HEK293 (cell line): ENCODE results near the gene CR1.

Source experiments
- BCL11B ChIP-seq: fragments of 450-650 bp; formaldehyde crosslinking; IDR thresholded peaks from 2 replicates; pipeline ENCODE4 v1.5.1; 2016; ENCODE audit warnings: low read depth, missing biosample characterization, missing genetic modification characterization
- CTCF ChIP-seq: fragments of 450-650 bp; formaldehyde crosslinking; IDR thresholded peaks from 2 replicates; pipeline ENCODE4 v1.5.1; 2016; ENCODE audit warnings: missing biosample characterization, missing genetic modification characterization
- SP2 ChIP-seq: fragments of 450-650 bp; formaldehyde crosslinking; IDR thresholded peaks from 2 replicates; pipeline ENCODE4 v1.5.1; 2016; ENCODE audit warnings: missing biosample characterization, missing genetic modification characterization
- YY1 ChIP-seq: fragments of 450-650 bp; formaldehyde crosslinking; IDR thresholded peaks from 2 replicates; pipeline ENCODE4 v1.5.1; 2018; ENCODE audit warnings: missing biosample characterization, missing genetic modification characterization
- ZBTB21 ChIP-seq: fragments of 450-650 bp; formaldehyde crosslinking; IDR thresholded peaks from 2 replicates; pipeline ENCODE4 v1.5.1; 2017; ENCODE audit warnings: missing biosample characterization, missing genetic modification characterization
- ZNF184 ChIP-seq: fragments of 450-650 bp; IDR thresholded peaks from 2 replicates; pipeline ENCODE4 v1.5.1; 2018; ENCODE audit warnings: missing biosample characterization, mild to moderate bottlenecking, missing genetic modification characterization
- ZNF239 ChIP-seq: fragments of 450-650 bp; formaldehyde crosslinking; IDR thresholded peaks from 2 replicates; pipeline ENCODE4 v1.5.1; 2016; ENCODE audit warnings: missing biosample characterization, missing genetic modification characterization
- ZNF274 ChIP-seq, 2 experiments: fragments of 200-500 bp in 1 of 2; fragments of 450-650 bp in 1 of 2; sonication (Bioruptor generic) in 1 of 2; formaldehyde crosslinking in 1 of 2; IDR thresholded peaks; 2 replicates each; pipeline versions ENCODE4 v1.5.1 to v1.6.1; 2014 to 2016; ENCODE audit warnings: borderline replicate concordance in 1 of 2, inconsistent platforms in 1 of 2, low read length in 1 of 2, missing biosample characterization in 1 of 2, missing genetic modification characterization in 1 of 2
- ZNF324 ChIP-seq: fragments of 450-650 bp; formaldehyde crosslinking; IDR thresholded peaks from 2 replicates; pipeline ENCODE4 v1.5.1; 2016; ENCODE audit warnings: missing biosample characterization, missing genetic modification characterization
- ZNF350 ChIP-seq: fragments of 450-650 bp; formaldehyde crosslinking; IDR thresholded peaks from 2 replicates; pipeline ENCODE4 v1.5.0; 2017; ENCODE audit warnings: missing biosample characterization, mild to moderate bottlenecking, missing genetic modification characterization
- ZNF600 ChIP-seq: fragments of 450-650 bp; formaldehyde crosslinking; IDR thresholded peaks from 2 replicates; pipeline ENCODE4 v1.5.1; 2016; ENCODE audit warnings: missing biosample characterization, missing genetic modification characterization
- ZNF747 ChIP-seq: fragments of 450-650 bp; formaldehyde crosslinking; IDR thresholded peaks from 2 replicates; pipeline ENCODE4 v1.5.1; 2016; ENCODE audit warnings: missing biosample characterization, missing genetic modification characterization
- ZNF777 ChIP-seq: fragments of 450-650 bp; formaldehyde crosslinking; IDR thresholded peaks from 2 replicates; pipeline ENCODE4 v1.5.1; 2017; ENCODE audit warnings: missing biosample characterization, missing genetic modification characterization, borderline replicate concordance

DNA sequence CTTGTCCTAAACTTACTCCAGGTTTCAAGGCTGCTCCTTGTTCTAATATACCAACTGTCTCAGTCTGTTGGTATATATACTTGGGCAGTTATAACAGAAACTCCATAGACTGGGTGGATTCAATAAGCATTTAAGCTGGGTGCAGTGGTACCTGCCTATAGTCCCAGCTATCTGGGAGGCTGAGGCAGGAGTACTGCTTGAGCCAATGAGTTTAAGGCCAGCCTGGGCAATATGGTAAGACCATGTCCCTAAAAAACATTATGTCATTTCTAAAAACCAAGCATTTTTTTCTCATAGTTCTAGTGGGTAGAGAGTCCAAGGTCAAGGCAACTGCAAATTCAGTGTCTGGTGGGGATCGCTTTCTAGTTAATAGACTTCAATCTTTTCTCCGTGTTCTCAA lies 131.5 kb downstream of the CR1 start:
- TF ChIP-seq ZNF184 (tag by site-specific recombination), result no peak
- no peak for TF ChIP-seq CTCF (tag by site-specific recombination)
- no peak for TF ChIP-seq ZNF274 (IDR thresholded peaks at IDR 0.05; ENCODE audit: low read length)
- TF ChIP-seq ZNF274 (tag by site-specific recombination; IDR thresholded peaks at IDR 0.05; ENCODE audit: borderline replicate concordance), result no peak
- no peak for TF ChIP-seq YY1
- TF ChIP-seq BCL11B (tag by site-specific recombination), result no peak
- no peak for TF ChIP-seq ZNF350 (tag by site-specific recombination)
- TF ChIP-seq ZNF747, result no peak
- TF ChIP-seq ZNF600 (tag by site-specific recombination), result no peak
- no peak for TF ChIP-seq ZNF324 (tag by site-specific recombination)
- no peak for TF ChIP-seq ZNF239 (tag by site-specific recombination)
- TF ChIP-seq ZNF777 (tag by site-specific recombination), result no peak
- TF ChIP-seq SP2, result no peak
- TF ChIP-seq ZBTB21 (tag by site-specific recombination), result no peak
